Keratinocyte (primary cell): ENCODE measurements around the gene PCID2.

ENCODE experiments used
- CTCF ChIP-seq, 3 experiments: IDR thresholded peaks in 1 of 3; conservative IDR thresholded peaks in 1 of 3; optimal IDR thresholded peaks in 1 of 3; 2 replicates in 2 of 3; 3 replicates in 1 of 3; pipeline versions ENCODE3 to v1.5.1; 2011; ENCODE audit warnings: low read length in 3 of 3, mild to moderate bottlenecking in 3 of 3, moderate library complexity in 2 of 3, control low read depth in 1 of 3, inconsistent platforms in 1 of 3; ENCODE audit not compliant: insufficient read depth in 2 of 3; ENCODE audit errors: extremely low read depth in 1 of 3
- EZH2 ChIP-seq: IDR thresholded peaks from one replicate; pipeline ENCODE4 v1.6.1; 2012; ENCODE audit warnings: inconsistent platforms, mild to moderate bottlenecking, low read length, moderate library complexity

GRCh38 chr13:113220877-113221276, 12.4 kb upstream of the PCID2 start:
- TF ChIP-seq CTCF (optimal IDR thresholded peaks at IDR 0.05 in 1 of 3, IDR thresholded peaks at IDR 0.05 in 1 of 3, conservative IDR thresholded peaks at IDR 0.05 in 1 of 3; ENCODE audit: extremely low read depth in 1 of 3, insufficient read depth in 2 of 3, low read length in 3 of 3) (peak in 1 of 3 experiments; percentile 21), EZH2 (no peak)
